GM12878 (cell line): ENCODE measurements around the gene LARGE1. TPM values are rescaled to one million over a fixed set of nuclear protein-coding genes. Genes with fewer than 3 reads are reported as not detected.

ENCODE experiments used
- ASH2L ChIP-seq: fragments of 300-600, 200-600 bp; sonication (generic); IDR thresholded peaks from 2 replicates; pipeline ENCODE4 v1.6.1; 2017; ENCODE audit warnings: low read depth, mild to moderate bottlenecking, borderline replicate concordance
- BACH1 ChIP-seq: fragments of 450-650 bp; IDR thresholded peaks from 2 replicates; pipeline ENCODE4 v1.6.1; 2017; ENCODE audit warnings: mild to moderate bottlenecking, borderline replicate concordance
- BHLHE40 ChIP-seq, 2 experiments: fragments of 450-650 bp in 1 of 2; IDR thresholded peaks; 2 replicates each; pipeline ENCODE4 v1.6.1; 2011 to 2017; ENCODE audit warnings: low read depth in 2 of 2, borderline replicate concordance in 1 of 2, improper control_type of control experiment in 1 of 2, low read length in 1 of 2, mild to moderate bottlenecking in 1 of 2
- CBX5 ChIP-seq: sonication (generic); IDR thresholded peaks from 2 replicates; pipeline ENCODE4 v1.6.1; 2016; ENCODE audit warnings: low read depth, moderate library complexity, mild to moderate bottlenecking, inconsistent platforms
- CEBPB ChIP-seq, 2 experiments: fragments of 150-350 bp in 1 of 2; IDR thresholded peaks; 2 replicates each; pipeline ENCODE4 v1.6.1; 2012 to 2014; ENCODE audit warnings: low read depth in 2 of 2, low read length in 2 of 2, borderline replicate concordance in 1 of 2, inconsistent platforms in 1 of 2
- CHD2 ChIP-seq: IDR thresholded peaks from 2 replicates; pipeline ENCODE4 v1.6.1; 2011; ENCODE audit warnings: low read depth, low read length, improper control_type of control experiment, borderline replicate concordance
- DPF2 ChIP-seq: fragments of 450-650 bp; IDR thresholded peaks from 2 replicates; pipeline ENCODE4 v1.6.1; 2017; ENCODE audit warnings: mild to moderate bottlenecking
- EZH2 ChIP-seq: IDR thresholded peaks from 2 replicates; pipeline ENCODE4 v1.6.1; 2012; ENCODE audit warnings: low read depth, mild to moderate bottlenecking, control low read depth, inconsistent platforms, low read length, borderline replicate concordance; ENCODE audit not compliant: control insufficient read depth
- HCFC1 ChIP-seq: fragments of 150-350 bp; IDR thresholded peaks from 2 replicates; pipeline ENCODE4 v1.6.1; 2014; ENCODE audit warnings: low read length
- MLLT1 ChIP-seq: fragments of 450-650 bp; IDR thresholded peaks from 2 replicates; pipeline ENCODE4 v1.6.1; 2016; ENCODE audit warnings: mild to moderate bottlenecking
- NFIC ChIP-seq: IDR thresholded peaks from 2 replicates; pipeline ENCODE4 v1.6.1; 2012; ENCODE audit warnings: low read depth, mild to moderate bottlenecking, inconsistent platforms, low read length, moderate library complexity
- NFYA ChIP-seq: IDR thresholded peaks from 2 replicates; pipeline ENCODE4 v1.6.1; 2011; ENCODE audit warnings: low read depth, mild to moderate bottlenecking, low read length, improper control_type of control experiment, borderline replicate concordance
- NR2C1 ChIP-seq: fragments of 450-650 bp; IDR thresholded peaks from 2 replicates; pipeline ENCODE4 v1.6.1; 2017; ENCODE audit warnings: antibody characterized with exemption, mild to moderate bottlenecking, moderate library complexity
- PAX5 ChIP-seq: IDR thresholded peaks from 2 replicates; pipeline ENCODE4 v1.6.1; 2011; ENCODE audit warnings: low read depth, low read length, borderline replicate concordance
- PBX3 ChIP-seq: IDR thresholded peaks from 2 replicates; pipeline ENCODE4 v1.6.1; 2011; ENCODE audit warnings: mild to moderate bottlenecking, low read depth, low read length, moderate library complexity; ENCODE audit not compliant: insufficient replicate concordance
- STAT1 ChIP-seq: fragments of 450-650 bp; conservative IDR thresholded peaks from 2 replicates; pipeline ENCODE4 v1.6.1; 2014; ENCODE audit warnings: antibody characterized with exemption, mild to moderate bottlenecking
- STAT3 ChIP-seq: IDR thresholded peaks from 2 replicates; pipeline ENCODE4 v1.6.1; 2011; ENCODE audit warnings: low read depth, low read length, improper control_type of control experiment
- SUZ12 ChIP-seq: fragments of 200-600 bp; sonication (generic); IDR thresholded peaks from one replicate; pipeline ENCODE4 v1.6.1; 2018; ENCODE audit warnings: antibody characterized with exemption, mild to moderate bottlenecking; ENCODE audit not compliant: unreplicated experiment
- TAF1 ChIP-seq: IDR thresholded peaks from 2 replicates; pipeline ENCODE4 v1.6.1; 2011; ENCODE audit warnings: mild to moderate bottlenecking, low read depth, low read length, borderline replicate concordance
- TCF7 ChIP-seq: IDR thresholded peaks from 2 replicates; pipeline ENCODE4 v1.6.1; 2014; ENCODE audit warnings: antibody characterized with exemption, borderline replicate concordance
- WRNIP1 ChIP-seq: IDR thresholded peaks from 2 replicates; pipeline ENCODE4 v1.6.1; 2011; ENCODE audit warnings: low read depth, low read length, improper control_type of control experiment, borderline replicate concordance
- ZBED1 ChIP-seq: IDR thresholded peaks from 2 replicates; pipeline ENCODE4 v1.6.1; 2016; ENCODE audit warnings: borderline replicate concordance
- ZBTB4 ChIP-seq: fragments of 450-650 bp; formaldehyde crosslinking; IDR thresholded peaks from 2 replicates; pipeline ENCODE4 v1.4.0; 2022; ENCODE audit warnings: mild to moderate bottlenecking, moderate library complexity
- ZNF217 ChIP-seq: fragments of 450-650 bp; IDR thresholded peaks from 2 replicates; pipeline ENCODE4 v1.6.1; 2017; ENCODE audit warnings: antibody characterized with exemption, mild to moderate bottlenecking
- ZNF384 ChIP-seq: IDR thresholded peaks from 2 replicates; pipeline ENCODE4 v1.6.1; 2012; ENCODE audit warnings: low read depth, mild to moderate bottlenecking, low read length, improper control_type of control experiment, borderline replicate concordance
- ZSCAN29 ChIP-seq: fragments of 450-650 bp; IDR thresholded peaks from 2 replicates; pipeline ENCODE4 v1.6.1; 2017; ENCODE audit warnings: mild to moderate bottlenecking, moderate library complexity
- polyA plus RNA-seq, 11 experiments: library from polyadenylated mRNA; depleted of rRNA in 4 of 11; unstranded in 6 of 11; stranded (reverse) in 5 of 11; fragments of >200 nt; fragmentation: Nextera tagmentation in 4 of 11; fragmentation: Illumina TruSeq in 1 of 11; extraction: Ambion mirVana in 4 of 11; extraction: Trizol in 1 of 11; gene quantifications; 1 replicate in 1 of 11; 2 replicates in 10 of 11; pipeline versions ENCODE4 v1.2.1 to v1.2.3, GENCODE V29; 2011 to 2016; ENCODE audit warnings: inconsistent platforms in 2 of 11, missing spikeins in 2 of 11, low read depth in 1 of 11
- total RNA-seq, 4 experiments: library from RNA; depleted of rRNA in 3 of 4; stranded (reverse); fragments of >200 nt in 3 of 4; fragmentation: Illumina TruSeq in 1 of 4; extraction: Trizol in 1 of 4; gene quantifications; 2 replicates each; pipeline versions ENCODE4 v1.2.1 to v1.2.3, GENCODE V29; 2013 to 2021

Gene LARGE1
- total and polyA plus RNA-seq, 10 of the 15 experiments (the other 5 are each of a cell fraction or from before 2014, with no cell fraction given), result 3.2 to 41.4 (median 17.3) TPM

- TF ChIP-seq EZH2 (no peak), ZSCAN29 (no peak), DPF2 (peak; percentile 98), WRNIP1 (no peak), TCF7 (peak; percentile 92), BACH1 (peak; percentile 81; the same call in 1 of the 2 replicates), MLLT1 (no peak; the same call in 1 of the 2 replicates), NFIC (peak; percentile 87), NR2C1 (no peak), ZBTB4 (CRISPR knock-in tag) (no peak), CEBPB (IDR thresholded peaks at IDR 0.05; ENCODE audit: borderline replicate concordance in 1 of 2, low read depth in 2 of 2, low read length in 2 of 2) (peak; percentile 52 to 78; a peak in 3 of 4 replicates), PBX3 (peak; percentile 19), ZNF217 (no peak), ZNF384 (no peak), HCFC1 (no peak; the same call in 1 of the 2 replicates), STAT1 (no peak), ASH2L (no peak), CBX5 (0 out of 2 replicates have a peak, but pooled peaks have one; percentile 49), BHLHE40 (IDR thresholded peaks at IDR 0.05; ENCODE audit: borderline replicate concordance in 1 of 2, low read depth in 2 of 2, low read length in 1 of 2) (peak; percentile 69 to 72; a peak in 3 of 4 replicates), SUZ12 (no peak), NFYA (no peak), CHD2 (peak; percentile 50; the same call in 1 of the 2 replicates), TAF1 (no peak), ZBED1 (peak; percentile 77; the same call in 1 of the 2 replicates), STAT3 (no peak), PAX5 (peak; percentile 100)
These were observed 620.9 kb downstream of the LARGE1 start (continued) for GRCh38 chr22:33299245-33299956.
